SK-N-SH treated with all-trans-retinoic acid at 6 μM for 48 hours (cell line): ENCODE results near the gene SUPV3L1.

ENCODE experiments used
- ATAC-seq: fragments of 200-7000 bp; cut with Tn5 transposase; 3 replicates; pipeline ENCODE4 v1.9.1; 2020; ENCODE audit warnings: mild to moderate bottlenecking, moderate library complexity
- ARNTL ChIP-seq: fragments of 450-650 bp; formaldehyde crosslinking; IDR thresholded peaks from 2 replicates; pipeline ENCODE4 v1.5.0; 2020; ENCODE audit warnings: low read depth, mild to moderate bottlenecking, moderate library complexity, borderline replicate concordance
- BACH2 ChIP-seq: fragments of 250-450 bp; sonication (Bioruptor Pico); IDR thresholded peaks from 2 replicates; pipeline ENCODE4 v1.9.0; 2021; ENCODE audit warnings: mild to moderate bottlenecking, borderline replicate concordance
- CSDC2 ChIP-seq: fragments of 250-450 bp; sonication (Bioruptor Pico); IDR thresholded peaks from 2 replicates; pipeline ENCODE4 v1.5.0; 2020; ENCODE audit warnings: mild to moderate bottlenecking, moderate library complexity
- ESRRG ChIP-seq: fragments of 250-450 bp; sonication (Bioruptor Pico); IDR thresholded peaks from 2 replicates; pipeline ENCODE4 v1.6.1; 2021; ENCODE audit warnings: mild to moderate bottlenecking
- GLIS3 ChIP-seq: fragments of 250-450 bp; sonication (Bioruptor Pico); IDR thresholded peaks from 2 replicates; pipeline ENCODE4 v1.5.0; 2020; ENCODE audit warnings: mild to moderate bottlenecking, moderate library complexity
- ISL1 ChIP-seq: fragments of 250-450 bp; sonication (Bioruptor Pico); IDR thresholded peaks from 2 replicates; pipeline ENCODE4 v2.1.2; 2022; ENCODE audit warnings: mild to moderate bottlenecking, moderate library complexity
- OSR1 ChIP-seq: fragments of 250-450 bp; sonication (Bioruptor Pico); IDR thresholded peaks from 2 replicates; pipeline ENCODE4 v1.8.0; 2022; ENCODE audit warnings: moderate library complexity, mild to moderate bottlenecking, inconsistent platforms
- PPARA ChIP-seq: fragments of 250-450 bp; sonication (Bioruptor Pico); IDR thresholded peaks from 2 replicates; pipeline ENCODE4 v1.5.0; 2020; ENCODE audit warnings: mild to moderate bottlenecking, borderline replicate concordance
- RARB ChIP-seq: fragments of 250-450 bp; sonication (Bioruptor Pico); IDR thresholded peaks from 2 replicates; pipeline ENCODE4 v1.8.0; 2021; ENCODE audit warnings: mild to moderate bottlenecking, moderate library complexity
- SNAI2 ChIP-seq: fragments of 250-450 bp; sonication (Bioruptor Pico); IDR thresholded peaks from 2 replicates; pipeline ENCODE4 v1.5.0; 2020; ENCODE audit warnings: mild to moderate bottlenecking, moderate library complexity
- TCF4 ChIP-seq: fragments of 250-450 bp; sonication (Bioruptor Pico); IDR thresholded peaks from 2 replicates; pipeline ENCODE4 v1.8.0; 2021; ENCODE audit warnings: mild to moderate bottlenecking, moderate library complexity, borderline replicate concordance
- TOX ChIP-seq: fragments of 250-450 bp; sonication (Bioruptor Pico); IDR thresholded peaks from 2 replicates; pipeline ENCODE4 v1.8.0; 2021; ENCODE audit warnings: mild to moderate bottlenecking, moderate library complexity, borderline replicate concordance
- ZC3H10 ChIP-seq: fragments of 250-450 bp; sonication (Bioruptor Pico); IDR thresholded peaks from 2 replicates; pipeline ENCODE4 v1.5.1; 2021; ENCODE audit warnings: mild to moderate bottlenecking, moderate library complexity
- ZFP3 ChIP-seq: fragments of 250-450 bp; sonication (Bioruptor Pico); IDR thresholded peaks from 2 replicates; pipeline ENCODE4 v1.5.0; 2020; ENCODE audit warnings: mild to moderate bottlenecking, moderate library complexity
- ZFP30 ChIP-seq: fragments of 450-650 bp; formaldehyde crosslinking; IDR thresholded peaks from 2 replicates; pipeline ENCODE4 v1.5.0; 2022; ENCODE audit warnings: mild to moderate bottlenecking, moderate library complexity
- ZNF565 ChIP-seq: fragments of 450-650 bp; formaldehyde crosslinking; conservative IDR thresholded peaks from 2 replicates; pipeline ENCODE4 v1.5.0; 2020; ENCODE audit warnings: low read depth, mild to moderate bottlenecking, moderate library complexity
- ZNF70 ChIP-seq: fragments of 450-650 bp; formaldehyde crosslinking; IDR thresholded peaks from 2 replicates; pipeline ENCODE4 v1.5.0; 2020; ENCODE audit warnings: mild to moderate bottlenecking, moderate library complexity
- ZNF8 ChIP-seq: fragments of 450-650 bp; formaldehyde crosslinking; IDR thresholded peaks from 2 replicates; pipeline ENCODE4 v1.5.0; 2020; ENCODE audit warnings: mild to moderate bottlenecking, moderate library complexity
- TF ChIP-seq, protein P1 (sequence below): fragments of 250-450 bp; sonication (Bioruptor Pico); IDR thresholded peaks from 2 replicates; pipeline ENCODE4 v1.8.0; 2021; ENCODE audit warnings: low read depth, mild to moderate bottlenecking, moderate library complexity, borderline replicate concordance
- TF ChIP-seq, protein P2 (sequence below): fragments of 250-450 bp; sonication (Bioruptor Pico); IDR thresholded peaks from 2 replicates; pipeline ENCODE4 v1.8.0; 2020; ENCODE audit warnings: mild to moderate bottlenecking, moderate library complexity, borderline replicate concordance
- TF ChIP-seq, protein P3 (sequence below): fragments of 250-450 bp; sonication (Bioruptor Pico); IDR thresholded peaks from 2 replicates; pipeline ENCODE4 v1.5.1; 2020; ENCODE audit warnings: low read depth, mild to moderate bottlenecking, moderate library complexity
- TF ChIP-seq, protein P4 (sequence below): fragments of 250-450 bp; sonication (Bioruptor Pico); IDR thresholded peaks from 2 replicates; pipeline ENCODE4 v1.5.1; 2021; ENCODE audit warnings: mild to moderate bottlenecking, moderate library complexity

The SUPV3L1 gene

DNA sequence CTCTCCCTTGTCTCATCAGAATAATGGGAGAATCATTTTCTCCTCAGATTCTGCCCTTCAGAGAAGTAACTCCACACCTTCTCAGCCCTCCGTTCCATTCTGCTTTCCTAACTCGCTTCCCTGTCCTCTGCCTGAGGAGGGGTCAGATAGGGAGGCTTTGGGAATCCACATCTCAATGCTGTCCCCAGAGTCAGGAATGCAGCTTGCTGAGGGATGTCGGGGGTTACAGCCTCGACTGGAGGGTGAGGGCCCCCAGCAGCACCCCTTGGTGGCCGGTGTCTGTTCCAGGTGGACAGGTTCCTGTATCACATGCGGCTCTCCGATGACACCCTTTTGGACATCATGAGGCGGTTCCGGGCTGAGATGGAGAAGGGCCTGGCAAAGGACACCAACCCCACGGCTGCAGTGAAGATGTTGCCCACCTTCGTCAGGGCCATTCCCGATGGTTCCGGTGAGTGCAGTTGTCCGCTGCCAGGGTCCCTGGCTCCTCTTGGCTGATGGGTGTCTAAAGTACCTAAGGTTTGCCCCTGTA, 47.0 kb downstream of the SUPV3L1 start:
- TF ChIP-seq TCF4 (CRISPR knock-in tag) (no peak), RARB (CRISPR knock-in tag) (no peak), OSR1 (CRISPR knock-in tag) (no peak), BACH2 (CRISPR knock-in tag) (no peak), ZFP3 (CRISPR knock-in tag) (no peak), ARNTL (CRISPR knock-in tag) (no peak), PPARA (no peak), CSDC2 (CRISPR knock-in tag) (no peak), ZFP30 (CRISPR knock-in tag) (no peak), TOX (CRISPR knock-in tag) (no peak), ZNF565 (CRISPR knock-in tag) (no peak), ISL1 (CRISPR knock-in tag) (no peak), GLIS3 (CRISPR knock-in tag) (no peak), ESRRG (CRISPR knock-in tag) (no peak)
- TF ChIP-seq, protein P1, sequence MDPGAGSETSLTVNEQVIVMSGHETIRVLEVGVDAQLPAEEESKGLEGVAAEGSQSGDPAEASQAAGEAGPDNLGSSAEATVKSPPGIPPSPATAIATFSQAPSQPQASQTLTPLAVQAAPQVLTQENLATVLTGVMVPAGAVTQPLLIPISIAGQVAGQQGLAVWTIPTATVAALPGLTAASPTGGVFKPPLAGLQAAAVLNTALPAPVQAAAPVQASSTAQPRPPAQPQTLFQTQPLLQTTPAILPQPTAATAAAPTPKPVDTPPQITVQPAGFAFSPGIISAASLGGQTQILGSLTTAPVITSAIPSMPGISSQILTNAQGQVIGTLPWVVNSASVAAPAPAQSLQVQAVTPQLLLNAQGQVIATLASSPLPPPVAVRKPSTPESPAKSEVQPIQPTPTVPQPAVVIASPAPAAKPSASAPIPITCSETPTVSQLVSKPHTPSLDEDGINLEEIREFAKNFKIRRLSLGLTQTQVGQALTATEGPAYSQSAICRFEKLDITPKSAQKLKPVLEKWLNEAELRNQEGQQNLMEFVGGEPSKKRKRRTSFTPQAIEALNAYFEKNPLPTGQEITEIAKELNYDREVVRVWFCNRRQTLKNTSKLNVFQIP (CRISPR knock-in tag) = no peak
- TF ChIP-seq, protein P2, sequence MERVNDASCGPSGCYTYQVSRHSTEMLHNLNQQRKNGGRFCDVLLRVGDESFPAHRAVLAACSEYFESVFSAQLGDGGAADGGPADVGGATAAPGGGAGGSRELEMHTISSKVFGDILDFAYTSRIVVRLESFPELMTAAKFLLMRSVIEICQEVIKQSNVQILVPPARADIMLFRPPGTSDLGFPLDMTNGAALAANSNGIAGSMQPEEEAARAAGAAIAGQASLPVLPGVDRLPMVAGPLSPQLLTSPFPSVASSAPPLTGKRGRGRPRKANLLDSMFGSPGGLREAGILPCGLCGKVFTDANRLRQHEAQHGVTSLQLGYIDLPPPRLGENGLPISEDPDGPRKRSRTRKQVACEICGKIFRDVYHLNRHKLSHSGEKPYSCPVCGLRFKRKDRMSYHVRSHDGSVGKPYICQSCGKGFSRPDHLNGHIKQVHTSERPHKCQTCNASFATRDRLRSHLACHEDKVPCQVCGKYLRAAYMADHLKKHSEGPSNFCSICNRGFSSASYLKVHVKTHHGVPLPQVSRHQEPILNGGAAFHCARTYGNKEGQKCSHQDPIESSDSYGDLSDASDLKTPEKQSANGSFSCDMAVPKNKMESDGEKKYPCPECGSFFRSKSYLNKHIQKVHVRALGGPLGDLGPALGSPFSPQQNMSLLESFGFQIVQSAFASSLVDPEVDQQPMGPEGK (CRISPR knock-in tag) = no peak
- TF ChIP-seq, protein P3, sequence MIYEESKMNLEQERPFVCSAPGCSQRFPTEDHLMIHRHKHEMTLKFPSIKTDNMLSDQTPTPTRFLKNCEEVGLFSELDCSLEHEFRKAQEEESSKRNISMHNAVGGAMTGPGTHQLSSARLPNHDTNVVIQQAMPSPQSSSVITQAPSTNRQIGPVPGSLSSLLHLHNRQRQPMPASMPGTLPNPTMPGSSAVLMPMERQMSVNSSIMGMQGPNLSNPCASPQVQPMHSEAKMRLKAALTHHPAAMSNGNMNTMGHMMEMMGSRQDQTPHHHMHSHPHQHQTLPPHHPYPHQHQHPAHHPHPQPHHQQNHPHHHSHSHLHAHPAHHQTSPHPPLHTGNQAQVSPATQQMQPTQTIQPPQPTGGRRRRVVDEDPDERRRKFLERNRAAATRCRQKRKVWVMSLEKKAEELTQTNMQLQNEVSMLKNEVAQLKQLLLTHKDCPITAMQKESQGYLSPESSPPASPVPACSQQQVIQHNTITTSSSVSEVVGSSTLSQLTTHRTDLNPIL (CRISPR knock-in tag) = no peak
- TF ChIP-seq, protein P4, sequence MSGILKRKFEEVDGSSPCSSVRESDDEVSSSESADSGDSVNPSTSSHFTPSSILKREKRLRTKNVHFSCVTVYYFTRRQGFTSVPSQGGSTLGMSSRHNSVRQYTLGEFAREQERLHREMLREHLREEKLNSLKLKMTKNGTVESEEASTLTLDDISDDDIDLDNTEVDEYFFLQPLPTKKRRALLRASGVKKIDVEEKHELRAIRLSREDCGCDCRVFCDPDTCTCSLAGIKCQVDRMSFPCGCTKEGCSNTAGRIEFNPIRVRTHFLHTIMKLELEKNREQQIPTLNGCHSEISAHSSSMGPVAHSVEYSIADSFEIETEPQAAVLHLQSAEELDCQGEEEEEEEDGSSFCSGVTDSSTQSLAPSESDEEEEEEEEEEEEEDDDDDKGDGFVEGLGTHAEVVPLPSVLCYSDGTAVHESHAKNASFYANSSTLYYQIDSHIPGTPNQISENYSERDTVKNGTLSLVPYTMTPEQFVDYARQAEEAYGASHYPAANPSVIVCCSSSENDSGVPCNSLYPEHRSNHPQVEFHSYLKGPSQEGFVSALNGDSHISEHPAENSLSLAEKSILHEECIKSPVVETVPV = no peak
- no peak for ATAC-seq

DNA sequence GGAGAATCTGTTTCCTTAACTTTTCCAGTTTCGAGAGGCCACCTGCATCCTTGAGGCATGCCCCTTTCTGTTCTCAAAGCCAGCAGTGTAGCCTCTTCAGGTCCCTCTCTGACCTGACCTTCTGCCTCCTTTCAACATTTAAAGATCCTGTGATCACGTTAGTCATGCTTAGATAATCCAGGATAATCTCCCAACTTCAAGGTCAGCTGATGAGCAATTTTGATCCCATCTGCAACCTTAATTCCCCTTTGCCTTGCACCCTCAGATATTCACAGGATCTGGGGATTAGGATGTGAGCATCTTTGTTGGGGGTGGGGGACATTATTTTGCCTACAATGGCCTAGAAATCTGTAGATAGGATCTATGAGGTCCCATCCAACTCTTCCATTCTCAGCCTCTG, 48.1 kb downstream of the SUPV3L1 start:
- no peak for TF ChIP-seq PPARA
- TF ChIP-seq ZNF70 (CRISPR knock-in tag) = no peak
- ATAC-seq = no peak

DNA sequence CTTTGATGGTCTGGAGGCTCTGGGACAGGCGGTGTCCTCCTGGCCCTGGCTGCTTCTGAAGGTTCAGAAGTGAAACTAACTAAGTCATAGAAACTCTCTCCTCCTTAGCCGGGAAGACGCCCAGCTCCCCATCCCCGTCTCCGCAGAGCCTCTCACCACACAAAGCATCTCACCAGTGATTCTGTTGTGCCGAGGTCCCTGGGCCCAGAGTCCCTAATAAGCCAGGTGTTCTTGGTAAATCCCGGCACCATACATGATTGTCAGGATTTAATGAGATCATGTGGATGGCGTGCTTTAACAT, 49.5 kb downstream of the SUPV3L1 start:
- ATAC-seq = no peak
- TF ChIP-seq, protein P4 = no peak
- TF ChIP-seq OSR1 (CRISPR knock-in tag) (no peak), ARNTL (CRISPR knock-in tag) (no peak)

DNA sequence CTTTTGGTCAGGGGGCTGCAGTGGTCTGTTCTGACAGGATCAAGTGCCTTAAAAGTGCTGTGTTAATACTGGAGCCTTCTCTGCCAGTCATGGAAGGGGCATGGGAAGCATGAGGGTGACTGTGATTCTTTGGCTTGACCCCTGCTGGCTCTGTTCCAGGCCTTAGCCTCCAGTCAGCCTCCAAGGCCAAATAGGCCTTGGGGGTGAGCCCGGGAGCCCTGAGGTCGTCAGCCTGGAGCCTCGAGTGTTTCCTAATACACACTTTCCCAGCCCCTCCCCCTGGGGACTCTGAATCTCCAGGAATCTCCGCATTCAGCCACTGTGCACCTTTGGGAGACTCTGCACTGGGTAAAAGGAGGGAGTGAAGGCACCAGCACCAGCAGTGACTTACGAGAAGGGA, 50.1 kb downstream of the SUPV3L1 start:
- ATAC-seq = no peak
- TF ChIP-seq CSDC2 (CRISPR knock-in tag) (no peak), ESRRG (CRISPR knock-in tag) (no peak), ZFP3 (CRISPR knock-in tag) (no peak), ZC3H10 (CRISPR knock-in tag) (no peak), SNAI2 (CRISPR knock-in tag) (no peak), GLIS3 (CRISPR knock-in tag) (no peak), ISL1 (CRISPR knock-in tag) (no peak), ZNF8 (CRISPR knock-in tag) (no peak), ZNF565 (CRISPR knock-in tag) (no peak), TOX (CRISPR knock-in tag) (no peak), ARNTL (CRISPR knock-in tag) (no peak), BACH2 (CRISPR knock-in tag) (no peak), TCF4 (CRISPR knock-in tag) (no peak)
- TF ChIP-seq, protein P4 = no peak
- TF ChIP-seq, protein P3 (CRISPR knock-in tag) = no peak
- TF ChIP-seq, protein P1 (CRISPR knock-in tag) = no peak
